Panc1 (cell line): Measurements from ENCODE around the gene AGO1. TPM values are rescaled to one million over a fixed set of nuclear protein-coding genes. Genes with fewer than 3 reads are reported as not detected.

Experiments used
- ATAC-seq: fragments of 200-7000 bp; cut with Tn5 transposase; 2 replicates; pipeline ENCODE4 v1.9.1; 2020; ENCODE audit warnings: mild to moderate bottlenecking, moderate library complexity
- BruUV-seq: library from RNA; stranded (reverse); fragments of 400-500 nt; replicated peaks from 2 replicates; lab custom pipeline; 2021; lab: Mats Ljungman, UMichigan
- CTCF ChIA-PET: fragments of 300-600 bp; sonication (Branson Sonifier 250); formaldehyde crosslinking; loops from one replicate; lab custom pipeline; 2022; ENCODE audit warnings: antibody characterized with exemption; lab: Charles Lee
- POLR2A ChIA-PET: fragments of 300-600 bp; sonication (Branson Sonifier 250); formaldehyde crosslinking; loops from one replicate; lab custom pipeline; 2022; ENCODE audit warnings: antibody characterized with exemption; lab: Charles Lee
- DNase-seq: peaks from one replicate; pipeline ENCODE4 v3.0.0-alpha.2; 2010; ENCODE audit warnings: low read depth, low spot score
- H3K27ac ChIP-seq: 2 replicates; pipeline ENCODE4 v1.5.1; 2011; ENCODE audit warnings: mild to moderate bottlenecking, low read length, inconsistent platforms
- H3K27me3 ChIP-seq: fragments of 200-500 bp; sonication (Bioruptor generic); 2 replicates; pipeline ENCODE4 v1.6.0; 2014; ENCODE audit warnings: low read length, inconsistent platforms; ENCODE audit not compliant: control insufficient read depth, insufficient read depth
- H3K36me3 ChIP-seq: fragments of 200-500 bp; sonication (Bioruptor generic); 2 replicates; pipeline ENCODE4 v1.5.1; 2014; ENCODE audit warnings: inconsistent platforms, mild to moderate bottlenecking, low read length, moderate library complexity; ENCODE audit not compliant: control insufficient read depth, insufficient read depth
- H3K4me1 ChIP-seq: 2 replicates; pipeline ENCODE4 v1.5.1; 2011; ENCODE audit warnings: inconsistent platforms, mild to moderate bottlenecking, low read length, moderate library complexity; ENCODE audit not compliant: control insufficient read depth, insufficient read depth
- H3K4me3 ChIP-seq, 2 experiments: 2 replicates each; pipeline ENCODE4 v1.5.1; 2011 to 2012; ENCODE audit warnings: low read depth in 2 of 2, low read length in 2 of 2, mild to moderate bottlenecking in 2 of 2, inconsistent platforms in 1 of 2, moderate library complexity in 1 of 2
- H3K9me3 ChIP-seq: fragments of 200-500 bp; sonication (Bioruptor generic); 2 replicates; pipeline ENCODE4 v1.5.1; 2014; ENCODE audit warnings: low read depth, mild to moderate bottlenecking, inconsistent platforms, low read length, moderate library complexity; ENCODE audit not compliant: control insufficient read depth, insufficient read depth
- POLR2AphosphoS5 ChIP-seq: IDR thresholded peaks from 2 replicates; pipeline ENCODE4 v1.6.1; 2012; ENCODE audit warnings: mild to moderate bottlenecking, low read depth, low read length, moderate library complexity
- SIN3A ChIP-seq: IDR thresholded peaks from 2 replicates; pipeline ENCODE4 v1.6.1; 2012; ENCODE audit warnings: low read depth, mild to moderate bottlenecking, low read length, moderate library complexity, borderline replicate concordance; ENCODE audit not compliant: insufficient read depth
- TCF7L2 ChIP-seq: IDR thresholded peaks from 2 replicates; pipeline ENCODE4 v1.6.1; 2011; ENCODE audit warnings: mild to moderate bottlenecking, low read depth, low read length, inconsistent platforms
- in situ Hi-C: cut with HindIII; loops from 2 replicates; pipeline ENCODE4 v1.10.0; 2016; ENCODE audit warnings: low sequenced_read_pairs, low pct_unique_long_range_greater_than_20kb
- intact Hi-C: fragments of 100-400 bp; cut with micrococcal nuclease; formaldehyde crosslinking; loops from one replicate; pipeline ENCODE4 v1.10.0; 2022; ENCODE audit not compliant: unreplicated experiment
- total RNA-seq: library from RNA; stranded (reverse); gene quantifications from one replicate; pipeline ENCODE4 v1.2.1, GENCODE V29; 2021; ENCODE audit not compliant: unreplicated experiment
- TF ChIP-seq, protein P1 (sequence below): fragments of 450-650 bp; IDR thresholded peaks from 2 replicates; pipeline ENCODE4 v1.5.1; 2017; ENCODE audit warnings: mild to moderate bottlenecking
- TF ChIP-seq, protein P2 (sequence below), 2 experiments: IDR thresholded peaks; 2 replicates each; pipeline ENCODE4 v1.6.1; 2011 to 2012; ENCODE audit warnings: low read depth in 2 of 2, control low read depth in 1 of 2, low read length in 1 of 2, mild to moderate bottlenecking in 1 of 2, moderate library complexity in 1 of 2; ENCODE audit not compliant: insufficient read depth in 1 of 2

Gene AGO1
- total RNA-seq, 1 experiment from 2014 or later, result 40.1 TPM

DNA sequence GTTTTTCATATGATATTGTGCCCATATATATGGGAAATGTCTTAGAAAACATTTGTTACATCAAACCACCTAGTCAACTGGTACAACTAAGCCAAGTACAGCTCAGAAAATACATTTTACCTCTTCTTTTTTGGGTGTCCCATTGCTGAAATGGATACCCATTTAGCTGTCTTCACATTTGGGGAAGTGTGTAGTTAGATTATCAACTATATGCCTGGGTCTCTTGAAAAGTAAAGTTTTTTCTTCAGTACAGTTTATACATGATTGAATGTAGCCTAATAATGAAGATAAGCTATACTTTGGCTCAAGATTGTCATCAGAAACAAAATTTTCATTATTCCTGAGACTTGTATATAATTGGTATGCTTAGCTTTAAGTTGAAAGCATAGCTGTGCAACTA, 49.9 kb downstream of the AGO1 start:
- Histone ChIP-seq H3K27me3 (no peaks in the 10 kb centered on the region), H3K27ac (peak overlapping the region; percentile 96), H3K36me3 (peaks cover 7% of the 10 kb centered on the region), H3K9me3 (no peaks in the 10 kb centered on the region), H3K4me1 (peaks cover 27% of the 10 kb centered on the region), H3K4me3 (peak overlapping the region; percentile 83 to 98; a peak in 3 of 4 replicates)
- ATAC-seq, result no peak
- in situ Hi-C loops, result no loop called here
- BruUV-seq, result no TSS peak
- ChIA-PET CTCF (interaction anchor here (0.6 kb wide), 1 partner anchor 29 kb away, joined by 3 read pairs; no protein-coding TSS in a partner anchor), POLR2A (no interaction called here)
- no peak for TF ChIP-seq TCF7L2
- TF ChIP-seq, protein P1, sequence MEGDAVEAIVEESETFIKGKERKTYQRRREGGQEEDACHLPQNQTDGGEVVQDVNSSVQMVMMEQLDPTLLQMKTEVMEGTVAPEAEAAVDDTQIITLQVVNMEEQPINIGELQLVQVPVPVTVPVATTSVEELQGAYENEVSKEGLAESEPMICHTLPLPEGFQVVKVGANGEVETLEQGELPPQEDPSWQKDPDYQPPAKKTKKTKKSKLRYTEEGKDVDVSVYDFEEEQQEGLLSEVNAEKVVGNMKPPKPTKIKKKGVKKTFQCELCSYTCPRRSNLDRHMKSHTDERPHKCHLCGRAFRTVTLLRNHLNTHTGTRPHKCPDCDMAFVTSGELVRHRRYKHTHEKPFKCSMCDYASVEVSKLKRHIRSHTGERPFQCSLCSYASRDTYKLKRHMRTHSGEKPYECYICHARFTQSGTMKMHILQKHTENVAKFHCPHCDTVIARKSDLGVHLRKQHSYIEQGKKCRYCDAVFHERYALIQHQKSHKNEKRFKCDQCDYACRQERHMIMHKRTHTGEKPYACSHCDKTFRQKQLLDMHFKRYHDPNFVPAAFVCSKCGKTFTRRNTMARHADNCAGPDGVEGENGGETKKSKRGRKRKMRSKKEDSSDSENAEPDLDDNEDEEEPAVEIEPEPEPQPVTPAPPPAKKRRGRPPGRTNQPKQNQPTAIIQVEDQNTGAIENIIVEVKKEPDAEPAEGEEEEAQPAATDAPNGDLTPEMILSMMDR, result no peak
- no peak for TF ChIP-seq POLR2AphosphoS5
- TF ChIP-seq, protein P2, sequence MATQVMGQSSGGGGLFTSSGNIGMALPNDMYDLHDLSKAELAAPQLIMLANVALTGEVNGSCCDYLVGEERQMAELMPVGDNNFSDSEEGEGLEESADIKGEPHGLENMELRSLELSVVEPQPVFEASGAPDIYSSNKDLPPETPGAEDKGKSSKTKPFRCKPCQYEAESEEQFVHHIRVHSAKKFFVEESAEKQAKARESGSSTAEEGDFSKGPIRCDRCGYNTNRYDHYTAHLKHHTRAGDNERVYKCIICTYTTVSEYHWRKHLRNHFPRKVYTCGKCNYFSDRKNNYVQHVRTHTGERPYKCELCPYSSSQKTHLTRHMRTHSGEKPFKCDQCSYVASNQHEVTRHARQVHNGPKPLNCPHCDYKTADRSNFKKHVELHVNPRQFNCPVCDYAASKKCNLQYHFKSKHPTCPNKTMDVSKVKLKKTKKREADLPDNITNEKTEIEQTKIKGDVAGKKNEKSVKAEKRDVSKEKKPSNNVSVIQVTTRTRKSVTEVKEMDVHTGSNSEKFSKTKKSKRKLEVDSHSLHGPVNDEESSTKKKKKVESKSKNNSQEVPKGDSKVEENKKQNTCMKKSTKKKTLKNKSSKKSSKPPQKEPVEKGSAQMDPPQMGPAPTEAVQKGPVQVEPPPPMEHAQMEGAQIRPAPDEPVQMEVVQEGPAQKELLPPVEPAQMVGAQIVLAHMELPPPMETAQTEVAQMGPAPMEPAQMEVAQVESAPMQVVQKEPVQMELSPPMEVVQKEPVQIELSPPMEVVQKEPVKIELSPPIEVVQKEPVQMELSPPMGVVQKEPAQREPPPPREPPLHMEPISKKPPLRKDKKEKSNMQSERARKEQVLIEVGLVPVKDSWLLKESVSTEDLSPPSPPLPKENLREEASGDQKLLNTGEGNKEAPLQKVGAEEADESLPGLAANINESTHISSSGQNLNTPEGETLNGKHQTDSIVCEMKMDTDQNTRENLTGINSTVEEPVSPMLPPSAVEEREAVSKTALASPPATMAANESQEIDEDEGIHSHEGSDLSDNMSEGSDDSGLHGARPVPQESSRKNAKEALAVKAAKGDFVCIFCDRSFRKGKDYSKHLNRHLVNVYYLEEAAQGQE (IDR thresholded peaks at IDR 0.05; ENCODE audit: insufficient read depth in 1 of 2, low read depth in 2 of 2, low read length in 1 of 2), result no peak
- TF ChIP-seq SIN3A, result no peak
- no peak for DNase-seq
- intact Hi-C loops, result no loop called here

DNA sequence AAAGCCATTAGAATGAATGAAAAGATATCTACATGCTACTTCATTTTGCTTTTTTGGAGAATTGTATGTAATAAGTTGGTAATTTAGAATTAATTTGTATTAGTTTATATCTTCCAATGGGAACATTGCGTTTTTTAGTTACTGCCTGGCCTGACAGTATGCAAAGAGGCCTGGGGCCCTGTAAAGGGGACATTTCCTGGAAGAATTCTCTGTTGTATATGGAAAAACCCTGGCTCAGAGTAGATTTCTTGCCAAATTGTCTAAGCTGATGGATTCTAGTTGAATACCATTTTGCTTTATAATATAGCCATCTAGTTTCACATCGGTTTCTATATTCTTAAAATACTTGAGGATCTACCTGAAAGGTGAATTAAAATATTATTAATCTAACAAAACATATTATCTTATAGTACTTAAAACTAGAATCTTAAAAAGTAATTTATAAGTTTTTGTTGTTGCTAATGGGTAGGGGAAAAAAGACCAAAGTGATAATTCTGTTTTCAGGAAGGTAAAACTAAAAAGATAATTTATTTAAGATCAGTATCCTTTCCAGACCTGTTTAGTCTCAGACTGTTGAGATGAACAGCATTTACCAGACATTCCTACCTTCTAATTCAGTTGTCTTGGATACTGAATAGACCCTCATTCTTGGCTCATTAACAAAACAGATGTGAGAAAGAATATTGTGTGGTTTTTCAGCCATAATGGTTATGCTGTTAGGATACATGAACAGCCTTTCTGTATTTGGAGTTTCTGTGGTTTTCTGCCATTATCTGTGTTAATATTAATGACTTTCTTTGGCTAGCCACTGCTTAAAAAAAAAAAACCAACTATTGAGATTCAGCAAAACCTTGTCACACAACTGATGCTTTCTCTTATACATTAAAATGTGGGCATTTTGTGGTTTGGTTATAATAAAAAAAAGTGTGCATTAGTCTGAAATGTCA, 52.7 kb downstream of the AGO1 start:
- Histone ChIP-seq H3K4me3 (no peak overlapping the region), H3K4me1 (peaks cover 19% of the 10 kb centered on the region), H3K27ac (no peak overlapping the region), H3K36me3 (peaks cover 7% of the 10 kb centered on the region; the same call in 1 of the 2 replicates), H3K9me3 (no peaks in the 10 kb centered on the region), H3K27me3 (no peaks in the 10 kb centered on the region)
- no TSS peak for BruUV-seq
- intact Hi-C loops, result no loop called here
- TF ChIP-seq POLR2AphosphoS5, result no peak
- no peak for TF ChIP-seq SIN3A
- TF ChIP-seq, protein P2 (IDR thresholded peaks at IDR 0.05; ENCODE audit: insufficient read depth in 1 of 2, low read depth in 2 of 2, low read length in 1 of 2), result no peak
- TF ChIP-seq, protein P1, result no peak
- no peak for TF ChIP-seq TCF7L2
- POLR2A ChIA-PET, result no interaction called here
- in situ Hi-C loops, result no loop called here
- ATAC-seq (no peak), DNase-seq (no peak)
- CTCF ChIA-PET, result no interaction called here
